Measurements from ENCODE around the gene SLC6A7. TPM values are rescaled to one million over a fixed set of nuclear protein-coding genes. Genes with fewer than 3 reads are reported as not detected.
A peak's percentile ranks its signal among the peaks of the same experiment; 100 is the strongest.

Gene SLC6A7
- total RNA-seq, 1 experiment from 2014 or later = not detected

DNA sequence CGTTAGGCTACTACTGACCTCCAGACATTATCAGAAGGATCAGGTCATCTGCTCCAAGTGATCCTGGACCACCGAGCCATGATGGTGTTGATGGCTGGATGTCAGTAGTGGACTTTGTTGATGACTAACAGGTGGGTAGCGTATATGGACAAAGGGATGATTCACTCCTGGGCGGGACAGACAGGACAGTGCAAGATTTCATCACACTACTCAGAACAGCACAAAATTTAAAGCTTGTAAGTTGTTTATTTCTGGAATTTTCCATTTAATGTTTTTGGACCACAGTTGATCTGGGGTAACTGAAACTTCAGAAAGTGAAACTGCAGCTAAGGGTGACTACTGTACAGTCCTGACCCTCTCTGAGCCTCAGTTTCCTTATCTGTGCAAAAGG lies 46.9 kb upstream of the SLC6A7 start:
- H3K36me3 Mint-ChIP-seq (ENCODE audit: insufficient read depth, unreplicated experiment) = peaks cover 5% of the 10 kb centered on the region
- intact Hi-C loops (cut with micrococcal nuclease; ENCODE audit: unreplicated experiment) = no loop called here
- peaks cover 8% of the 10 kb centered on the region for H3K4me1 Mint-ChIP-seq (ENCODE audit: low read depth, unreplicated experiment)
- H3K4me3 Mint-ChIP-seq (ENCODE audit: low read depth, unreplicated experiment) = no peak overlapping the region
- no peaks in the 10 kb centered on the region for H3K9me3 Mint-ChIP-seq (ENCODE audit: low read depth, unreplicated experiment)
- no TSS peak for BruUV-seq (replicated peaks)
- CTCF ChIA-PET = no interaction called here
- no peak for DNase-seq
- H3K27ac Mint-ChIP-seq (ENCODE audit: unreplicated experiment) = no peak overlapping the region
- H3K27me3 Mint-ChIP-seq (ENCODE audit: unreplicated experiment) = peaks cover 40% of the 10 kb centered on the region
- TF ChIP-seq, protein P1, sequence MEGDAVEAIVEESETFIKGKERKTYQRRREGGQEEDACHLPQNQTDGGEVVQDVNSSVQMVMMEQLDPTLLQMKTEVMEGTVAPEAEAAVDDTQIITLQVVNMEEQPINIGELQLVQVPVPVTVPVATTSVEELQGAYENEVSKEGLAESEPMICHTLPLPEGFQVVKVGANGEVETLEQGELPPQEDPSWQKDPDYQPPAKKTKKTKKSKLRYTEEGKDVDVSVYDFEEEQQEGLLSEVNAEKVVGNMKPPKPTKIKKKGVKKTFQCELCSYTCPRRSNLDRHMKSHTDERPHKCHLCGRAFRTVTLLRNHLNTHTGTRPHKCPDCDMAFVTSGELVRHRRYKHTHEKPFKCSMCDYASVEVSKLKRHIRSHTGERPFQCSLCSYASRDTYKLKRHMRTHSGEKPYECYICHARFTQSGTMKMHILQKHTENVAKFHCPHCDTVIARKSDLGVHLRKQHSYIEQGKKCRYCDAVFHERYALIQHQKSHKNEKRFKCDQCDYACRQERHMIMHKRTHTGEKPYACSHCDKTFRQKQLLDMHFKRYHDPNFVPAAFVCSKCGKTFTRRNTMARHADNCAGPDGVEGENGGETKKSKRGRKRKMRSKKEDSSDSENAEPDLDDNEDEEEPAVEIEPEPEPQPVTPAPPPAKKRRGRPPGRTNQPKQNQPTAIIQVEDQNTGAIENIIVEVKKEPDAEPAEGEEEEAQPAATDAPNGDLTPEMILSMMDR (IDR thresholded peaks at IDR 0.05; ENCODE audit: unreplicated experiment) = no peak

DNA sequence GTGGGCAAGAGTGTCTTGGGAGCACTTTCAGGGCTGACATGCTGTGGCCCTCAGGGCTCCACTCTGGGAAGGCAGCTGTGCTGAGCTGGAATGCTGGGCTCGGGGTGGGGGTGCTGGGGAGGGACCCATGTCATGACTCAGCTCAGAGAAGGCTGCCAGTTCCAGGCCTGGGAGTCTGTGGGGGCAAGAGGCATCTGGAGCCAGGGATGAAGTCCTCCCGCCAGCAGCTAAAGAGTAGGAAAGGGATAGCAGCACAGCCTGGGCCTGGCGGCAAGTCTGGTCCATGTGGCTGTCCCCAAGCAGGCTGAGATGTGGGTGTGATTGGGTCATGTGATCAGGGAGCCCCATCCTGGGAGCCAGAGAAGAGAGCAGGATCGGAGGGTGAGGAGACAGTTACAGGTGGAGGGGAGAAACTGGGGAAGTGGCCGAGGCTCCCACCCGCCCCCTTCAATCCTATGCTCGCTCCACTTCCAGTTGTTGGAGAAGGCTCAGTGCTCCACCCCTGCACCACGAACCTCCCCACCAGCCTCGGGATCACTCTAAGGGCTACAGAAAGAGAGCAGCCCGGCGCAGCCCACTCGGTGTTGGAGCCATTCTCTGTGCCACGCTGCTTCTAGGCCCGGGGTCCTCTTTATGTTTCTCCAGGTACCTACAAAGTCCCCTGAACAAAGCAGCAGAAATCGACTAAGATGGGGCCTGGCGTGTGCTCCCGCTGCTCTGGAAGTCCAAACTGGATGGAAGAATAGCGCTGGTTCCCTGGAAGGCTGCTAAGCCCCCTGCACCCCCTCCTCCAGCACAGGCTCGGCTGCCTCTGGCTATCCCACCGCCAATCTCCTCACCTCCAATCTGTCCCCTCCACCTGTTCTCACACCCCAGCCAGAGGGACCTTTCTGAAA lies 46.3 kb upstream of the SLC6A7 start:
- Mint-ChIP-seq H3K27ac (ENCODE audit: unreplicated experiment) (no peak overlapping the region), H3K4me1 (ENCODE audit: low read depth, unreplicated experiment) (peaks cover 8% of the 10 kb centered on the region), H3K27me3 (ENCODE audit: unreplicated experiment) (peaks cover 40% of the 10 kb centered on the region), H3K36me3 (ENCODE audit: insufficient read depth, unreplicated experiment) (peaks cover 5% of the 10 kb centered on the region), H3K4me3 (ENCODE audit: low read depth, unreplicated experiment) (no peak overlapping the region), H3K9me3 (ENCODE audit: low read depth, unreplicated experiment) (no peaks in the 10 kb centered on the region)
- CTCF ChIA-PET = interaction anchor here (0.6 kb wide), 1 partner anchor 78 kb away, joined by 3 read pairs; no protein-coding TSS in a partner anchor
- intact Hi-C loops (cut with micrococcal nuclease; ENCODE audit: unreplicated experiment) = no loop called here
- TF ChIP-seq, protein P1 (IDR thresholded peaks at IDR 0.05; ENCODE audit: unreplicated experiment) = no peak
- DNase-seq = peak; percentile 20
- BruUV-seq (replicated peaks) = no TSS peak

DNA sequence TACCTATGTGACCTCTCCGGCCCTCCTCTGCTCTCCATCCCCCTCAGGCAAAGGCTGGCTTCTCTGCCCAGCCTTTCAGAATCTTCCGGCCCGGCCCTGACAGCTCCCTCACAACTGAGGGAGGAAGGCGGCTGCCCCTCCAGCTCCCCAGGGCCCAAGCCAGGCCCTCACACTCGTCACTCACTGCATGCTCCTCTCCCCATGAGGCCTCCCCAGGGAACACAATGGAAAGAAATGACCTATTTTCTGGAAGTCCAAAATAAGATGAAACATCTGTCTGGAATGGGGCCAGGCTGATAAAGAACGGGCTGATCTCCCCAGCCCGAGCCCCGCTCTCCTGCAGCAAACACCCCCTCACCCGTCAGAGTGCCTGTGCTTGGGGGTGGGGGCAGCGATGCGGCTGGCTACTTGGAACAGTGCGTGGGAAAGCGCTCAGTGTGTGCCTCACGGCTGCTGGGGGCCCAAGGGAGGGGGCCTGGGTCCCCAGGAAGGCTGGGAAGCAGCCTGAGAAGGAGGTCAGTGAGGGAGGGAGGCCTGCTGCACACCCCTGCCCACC lies 45.5 kb upstream of the SLC6A7 start:
- intact Hi-C loops (cut with micrococcal nuclease; ENCODE audit: unreplicated experiment) = no loop called here
- TF ChIP-seq, protein P1 (IDR thresholded peaks at IDR 0.05; ENCODE audit: unreplicated experiment) = no peak
- no peak overlapping the region for H3K4me3 Mint-ChIP-seq (ENCODE audit: low read depth, unreplicated experiment)
- no TSS peak for BruUV-seq (replicated peaks)
- CTCF ChIA-PET = interaction anchor here (0.6 kb wide), 1 partner anchor 77 kb away, joined by 3 read pairs; no protein-coding TSS in a partner anchor
- peaks cover 43% of the 10 kb centered on the region for H3K27me3 Mint-ChIP-seq (ENCODE audit: unreplicated experiment)
- peaks cover 8% of the 10 kb centered on the region for H3K4me1 Mint-ChIP-seq (ENCODE audit: low read depth, unreplicated experiment)
- peaks cover 5% of the 10 kb centered on the region for H3K36me3 Mint-ChIP-seq (ENCODE audit: insufficient read depth, unreplicated experiment)
- H3K27ac Mint-ChIP-seq (ENCODE audit: unreplicated experiment) = no peak overlapping the region
- no peaks in the 10 kb centered on the region for H3K9me3 Mint-ChIP-seq (ENCODE audit: low read depth, unreplicated experiment)
- DNase-seq = no peak

DNA sequence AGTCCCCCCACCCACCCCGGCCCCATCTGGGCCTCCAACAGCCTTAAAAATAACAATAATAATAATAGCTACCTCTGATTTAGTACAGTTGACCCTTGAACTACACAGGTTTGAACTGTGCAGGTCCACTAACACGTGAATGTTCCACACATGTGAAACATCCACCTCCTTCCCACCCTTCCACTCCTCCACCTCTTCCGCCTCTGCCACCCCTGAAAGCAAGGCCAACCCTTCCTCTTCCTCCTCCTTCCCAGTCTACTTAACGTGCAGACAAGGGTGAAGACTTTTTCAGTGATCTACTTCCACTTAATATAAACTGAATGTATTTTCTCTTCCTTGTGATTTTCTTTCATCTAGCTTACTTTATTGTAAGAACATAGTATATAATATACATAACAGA lies 45.0 kb upstream of the SLC6A7 start:
- TF ChIP-seq, protein P1 (IDR thresholded peaks at IDR 0.05; ENCODE audit: unreplicated experiment) = no peak
- CTCF ChIA-PET = interaction anchor here (0.6 to 1.4 kb wide), 2 partner anchors 10 to 180 kb away, joined by 3 to 6 read pairs; no protein-coding TSS in a partner anchor
- peaks cover 44% of the 10 kb centered on the region for H3K27me3 Mint-ChIP-seq (ENCODE audit: unreplicated experiment)
- no peak overlapping the region for H3K27ac Mint-ChIP-seq (ENCODE audit: unreplicated experiment)
- no TSS peak for BruUV-seq (replicated peaks)
- DNase-seq = no peak
- H3K4me3 Mint-ChIP-seq (ENCODE audit: low read depth, unreplicated experiment) = no peak overlapping the region
- H3K9me3 Mint-ChIP-seq (ENCODE audit: low read depth, unreplicated experiment) = no peaks in the 10 kb centered on the region
- intact Hi-C loops (cut with micrococcal nuclease; ENCODE audit: unreplicated experiment) = no loop called here
- peaks cover 8% of the 10 kb centered on the region for H3K4me1 Mint-ChIP-seq (ENCODE audit: low read depth, unreplicated experiment)
- peaks cover 5% of the 10 kb centered on the region for H3K36me3 Mint-ChIP-seq (ENCODE audit: insufficient read depth, unreplicated experiment)
